Ishikawa (cell line): Measurements from ENCODE around the gene TMEM255B.

Experiments used
- CEBPB ChIP-seq: IDR thresholded peaks from 2 replicates; pipeline ENCODE4 v1.6.1; 2012
- CREB1 ChIP-seq: IDR thresholded peaks from 2 replicates; pipeline ENCODE4 v1.6.1; 2012; ENCODE audit warnings: low read depth
- EGR1 ChIP-seq: IDR thresholded peaks from 2 replicates; pipeline ENCODE4 v1.6.1; 2012
- EP300 ChIP-seq: IDR thresholded peaks from 2 replicates; pipeline ENCODE4 v1.6.1; 2012; ENCODE audit warnings: borderline replicate concordance
- FOXM1 ChIP-seq: IDR thresholded peaks from 2 replicates; pipeline ENCODE4 v1.6.1; 2012; ENCODE audit warnings: low read depth, borderline replicate concordance
- MAX ChIP-seq: IDR thresholded peaks from 2 replicates; pipeline ENCODE4 v1.6.1; 2012
- NFIC ChIP-seq: IDR thresholded peaks from 2 replicates; pipeline ENCODE4 v1.6.1; 2012
- RAD21 ChIP-seq: IDR thresholded peaks from 2 replicates; pipeline ENCODE4 v1.6.1; 2012; ENCODE audit warnings: low read depth
- REST ChIP-seq: IDR thresholded peaks from 2 replicates; pipeline ENCODE4 v1.6.1; 2012; ENCODE audit warnings: low read depth, mild to moderate bottlenecking
- TAF1 ChIP-seq: IDR thresholded peaks from 2 replicates; pipeline ENCODE4 v1.6.1; 2012; ENCODE audit warnings: low read depth, mild to moderate bottlenecking
- TCF12 ChIP-seq: IDR thresholded peaks from 2 replicates; pipeline ENCODE4 v1.6.1; 2012; ENCODE audit warnings: low read depth
- TEAD4 ChIP-seq: IDR thresholded peaks from 2 replicates; pipeline ENCODE4 v1.6.1; 2012
- USF1 ChIP-seq: IDR thresholded peaks from 2 replicates; pipeline ENCODE4 v1.6.1; 2012
- YY1 ChIP-seq: IDR thresholded peaks from 2 replicates; pipeline ENCODE4 v1.6.1; 2012; ENCODE audit warnings: low read depth
- ZBTB7A ChIP-seq: IDR thresholded peaks from 2 replicates; pipeline ENCODE4 v1.6.1; 2012; ENCODE audit warnings: low read depth

TMEM255B gene

GRCh38 chr13:113750554-113751399 lies 8.2 kb upstream of the TMEM255B start:
- TF ChIP-seq ZBTB7A = no peak
- TF ChIP-seq YY1 = no peak
- TF ChIP-seq EP300 = no peak

GRCh38 chr13:113751491-113751890 lies 7.5 kb upstream of the TMEM255B start:
- TF ChIP-seq USF1 (no peak), TCF12 (no peak), TEAD4 (no peak), REST (no peak), FOXM1 (no peak), CREB1 (no peak), CEBPB (no peak), NFIC (no peak), RAD21 (no peak), ZBTB7A (no peak), EGR1 (no peak), YY1 (no peak), MAX (no peak), TAF1 (no peak), EP300 (no peak)

GRCh38 chr13:113753171-113753570 lies 5.9 kb upstream of the TMEM255B start:
- no peak for TF ChIP-seq EGR1

- no peak for TF ChIP-seq YY1
- no peak for TF ChIP-seq RAD21
- no peak for TF ChIP-seq CREB1
- TF ChIP-seq FOXM1 = no peak
- TF ChIP-seq TEAD4 = no peak
- no peak for TF ChIP-seq EP300
- no peak for TF ChIP-seq MAX
- TF ChIP-seq USF1 = no peak
- no peak for TF ChIP-seq REST
- TF ChIP-seq CEBPB = no peak
- TF ChIP-seq ZBTB7A = no peak
- TF ChIP-seq TCF12 = no peak
- TF ChIP-seq NFIC = no peak
- TF ChIP-seq EGR1 = no peak
- no peak for TF ChIP-seq TAF1
Observed at GRCh38 chr13:113754242-113754641, 4.8 kb upstream of the TMEM255B start.

- no peak for TF ChIP-seq TCF12
- no peak for TF ChIP-seq RAD21
- no peak for TF ChIP-seq CEBPB
- no peak for TF ChIP-seq MAX
- TF ChIP-seq YY1 = no peak
- no peak for TF ChIP-seq EGR1
Observed at GRCh38 chr13:113754691-113755090, 4.3 kb upstream of the TMEM255B start.

GRCh38 chr13:113756441-113757097 lies 2.5 kb upstream of the TMEM255B start:
- no peak for TF ChIP-seq EGR1
- no peak for TF ChIP-seq CEBPB
- TF ChIP-seq TCF12 = no peak
- no peak for TF ChIP-seq TAF1
- TF ChIP-seq RAD21 = no peak
- no peak for TF ChIP-seq REST
- TF ChIP-seq MAX = no peak
- no peak for TF ChIP-seq USF1
- no peak for TF ChIP-seq YY1
